Gastrocnemius medialis (tissue), 4 donors: ENCODE data around the gene C8B. TPM values are rescaled to one million over a fixed set of nuclear protein-coding genes. Genes with fewer than 3 reads are reported as not detected.

Source experiments
- ATAC-seq, 2 donors: fragments of 150-250 bp; one replicate each; pipeline ENCODE4 v1.9.1; 2016
- DNase-seq, 2 donors: peaks; one replicate each; pipeline ENCODE4 v3.0.0-alpha.2; 2019
- H3K27ac ChIP-seq, 4 donors: fragments of 200-600 bp; sonication (generic); 1 replicate in 1 of 4; 2 replicates in 3 of 4; pipeline ENCODE4 v1.5.1; 2016 to 2018; ENCODE audit warnings: mild to moderate bottlenecking in 2 of 4, moderate library complexity in 1 of 4
- H3K27me3 ChIP-seq, 3 donors: fragments of 200-600 bp; sonication (generic) in 2 of 3; 1 replicate in 1 of 3; 2 replicates in 2 of 3; pipeline versions ENCODE4 v1.5.1 to v1.6.0; 2016 to 2019; ENCODE audit warnings: mild to moderate bottlenecking in 1 of 3, moderate library complexity in 1 of 3
- H3K36me3 ChIP-seq, 2 donors: fragments of 200-600 bp; sonication (generic) in 1 of 2; one replicate each; pipeline ENCODE4 v1.5.1; 2017 to 2018
- H3K4me1 ChIP-seq, 2 donors: fragments of 200-600 bp; sonication (generic) in 1 of 2; one replicate each; pipeline ENCODE4 v1.5.1; 2016 to 2017; ENCODE audit warnings: mild to moderate bottlenecking in 2 of 2
- H3K4me3 ChIP-seq, 4 donors: fragments of 200-600 bp; sonication (generic) in 3 of 4; 1 replicate in 1 of 4; 2 replicates in 3 of 4; pipeline ENCODE4 v1.5.1; 2016 to 2019; ENCODE audit warnings: mild to moderate bottlenecking in 2 of 4
- H3K9me3 ChIP-seq, 3 donors: fragments of 200-600 bp; sonication (generic) in 2 of 3; 1 replicate in 1 of 3; 2 replicates in 2 of 3; pipeline ENCODE4 v1.5.1; 2016 to 2019
- POLR2A ChIP-seq, 2 donors: fragments of 450-650 bp; IDR thresholded peaks; one replicate each; pipeline ENCODE4 v1.6.1; 2017; ENCODE audit warnings: antibody characterized with exemption in 2 of 2, mild to moderate bottlenecking in 2 of 2, moderate library complexity in 2 of 2
- in situ Hi-C, 4 donors: fragments of 200-750 bp; cut with MboI; loops; one replicate each; pipeline versions ENCODE4 v1.15.0 to v1.8.0; 2017; ENCODE audit warnings: low sequenced_read_pairs in 4 of 4
- intact Hi-C: fragments of 100-400 bp; cut with DNase I; formaldehyde crosslinking; loops from one replicate; pipeline ENCODE4 v1.15.1; 2023; ENCODE audit warnings: low total_unique reads
- total RNA-seq, 4 donors: library from RNA; depleted of rRNA; stranded (reverse); fragments of >200 nt; gene quantifications; one replicate each; pipeline versions ENCODE4 v1.1.0 to v1.2.3, GENCODE V29; 2016
- TF ChIP-seq, protein P1 (sequence below), 5 experiments: fragments of 450-650 bp in 3 of 5; fragments of 200-600 bp in 2 of 5; sonication (generic) in 2 of 5; IDR thresholded peaks in 4 of 5; conservative IDR thresholded peaks in 1 of 5; 1 replicate in 4 of 5; 2 replicates in 1 of 5; pipeline ENCODE4 v1.5.1; 2016 to 2019; ENCODE audit warnings: antibody characterized with exemption in 5 of 5, mild to moderate bottlenecking in 3 of 5, moderate library complexity in 3 of 5

C8B gene
- total RNA-seq, 4 donors from 2014 or later = 0.68 to 1.5 TPM; not detected in 2

DNA sequence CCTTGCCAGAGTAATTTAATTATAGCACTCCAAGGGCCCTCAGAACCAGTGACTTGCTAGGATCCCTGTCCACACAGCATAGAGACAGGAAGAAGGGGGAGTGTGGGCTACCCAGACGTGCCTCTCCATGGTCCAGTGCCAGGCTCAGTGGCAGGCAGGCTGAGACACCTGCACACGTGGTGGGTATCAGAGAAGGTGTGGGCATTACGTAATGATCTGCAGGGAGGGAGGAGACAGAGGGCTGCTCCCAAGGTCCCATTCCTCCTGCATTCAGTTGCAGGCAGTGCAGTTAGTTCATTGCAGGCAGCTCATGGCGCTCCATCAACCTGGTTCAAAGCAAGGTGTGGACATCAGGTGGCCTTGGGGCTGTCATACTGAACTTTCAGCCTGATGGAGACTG lies 49.9 kb downstream of the C8B start:
- Histone ChIP-seq H3K9me3 (no peaks in the 10 kb centered on the region), H3K4me1 (no peaks in the 10 kb centered on the region), H3K27me3 (no peaks in the 10 kb centered on the region), H3K36me3 (no peaks in the 10 kb centered on the region), H3K4me3 (no peak overlapping the region), H3K27ac (no peak overlapping the region)
- intact Hi-C loops (no loop called here), in situ Hi-C loops (no loop called here)
- no peak for TF ChIP-seq POLR2A (IDR thresholded peaks at IDR 0.05)
- ATAC-seq = no peak
- no peak for DNase-seq

DNA sequence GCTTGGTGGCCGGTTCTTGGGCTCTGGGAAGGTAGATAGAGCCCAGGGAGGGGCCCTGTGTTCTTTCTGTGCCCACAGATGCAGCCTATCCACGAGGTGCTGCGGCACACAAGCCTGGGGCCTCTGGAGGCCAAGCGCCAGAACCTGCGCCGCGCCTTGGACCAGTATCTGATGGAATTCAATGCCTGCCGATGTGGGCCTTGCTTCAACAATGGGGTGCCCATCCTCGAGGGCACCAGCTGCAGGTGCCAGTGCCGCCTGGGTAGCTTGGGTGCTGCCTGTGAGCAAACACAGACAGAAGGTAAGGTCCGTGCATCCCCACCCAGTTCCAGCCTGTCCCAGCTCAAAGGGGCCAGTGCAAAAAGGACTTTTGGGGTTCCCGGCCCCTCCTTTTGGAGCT lies 53.5 kb downstream of the C8B start:
- Histone ChIP-seq H3K36me3 (no peaks in the 10 kb centered on the region), H3K4me3 (no peak overlapping the region), H3K4me1 (no peaks in the 10 kb centered on the region), H3K27ac (no peak overlapping the region), H3K9me3 (no peaks in the 10 kb centered on the region), H3K27me3 (no peaks in the 10 kb centered on the region)
- in situ Hi-C loops (no loop called here), intact Hi-C loops (no loop called here)
- TF ChIP-seq, protein P1, sequence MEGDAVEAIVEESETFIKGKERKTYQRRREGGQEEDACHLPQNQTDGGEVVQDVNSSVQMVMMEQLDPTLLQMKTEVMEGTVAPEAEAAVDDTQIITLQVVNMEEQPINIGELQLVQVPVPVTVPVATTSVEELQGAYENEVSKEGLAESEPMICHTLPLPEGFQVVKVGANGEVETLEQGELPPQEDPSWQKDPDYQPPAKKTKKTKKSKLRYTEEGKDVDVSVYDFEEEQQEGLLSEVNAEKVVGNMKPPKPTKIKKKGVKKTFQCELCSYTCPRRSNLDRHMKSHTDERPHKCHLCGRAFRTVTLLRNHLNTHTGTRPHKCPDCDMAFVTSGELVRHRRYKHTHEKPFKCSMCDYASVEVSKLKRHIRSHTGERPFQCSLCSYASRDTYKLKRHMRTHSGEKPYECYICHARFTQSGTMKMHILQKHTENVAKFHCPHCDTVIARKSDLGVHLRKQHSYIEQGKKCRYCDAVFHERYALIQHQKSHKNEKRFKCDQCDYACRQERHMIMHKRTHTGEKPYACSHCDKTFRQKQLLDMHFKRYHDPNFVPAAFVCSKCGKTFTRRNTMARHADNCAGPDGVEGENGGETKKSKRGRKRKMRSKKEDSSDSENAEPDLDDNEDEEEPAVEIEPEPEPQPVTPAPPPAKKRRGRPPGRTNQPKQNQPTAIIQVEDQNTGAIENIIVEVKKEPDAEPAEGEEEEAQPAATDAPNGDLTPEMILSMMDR (IDR thresholded peaks at IDR 0.05 in 4 of 5, conservative IDR thresholded peaks at IDR 0.05 in 1 of 5) = no peak
- TF ChIP-seq POLR2A (IDR thresholded peaks at IDR 0.05) = no peak
- DNase-seq (no peak), ATAC-seq (no peak)

DNA sequence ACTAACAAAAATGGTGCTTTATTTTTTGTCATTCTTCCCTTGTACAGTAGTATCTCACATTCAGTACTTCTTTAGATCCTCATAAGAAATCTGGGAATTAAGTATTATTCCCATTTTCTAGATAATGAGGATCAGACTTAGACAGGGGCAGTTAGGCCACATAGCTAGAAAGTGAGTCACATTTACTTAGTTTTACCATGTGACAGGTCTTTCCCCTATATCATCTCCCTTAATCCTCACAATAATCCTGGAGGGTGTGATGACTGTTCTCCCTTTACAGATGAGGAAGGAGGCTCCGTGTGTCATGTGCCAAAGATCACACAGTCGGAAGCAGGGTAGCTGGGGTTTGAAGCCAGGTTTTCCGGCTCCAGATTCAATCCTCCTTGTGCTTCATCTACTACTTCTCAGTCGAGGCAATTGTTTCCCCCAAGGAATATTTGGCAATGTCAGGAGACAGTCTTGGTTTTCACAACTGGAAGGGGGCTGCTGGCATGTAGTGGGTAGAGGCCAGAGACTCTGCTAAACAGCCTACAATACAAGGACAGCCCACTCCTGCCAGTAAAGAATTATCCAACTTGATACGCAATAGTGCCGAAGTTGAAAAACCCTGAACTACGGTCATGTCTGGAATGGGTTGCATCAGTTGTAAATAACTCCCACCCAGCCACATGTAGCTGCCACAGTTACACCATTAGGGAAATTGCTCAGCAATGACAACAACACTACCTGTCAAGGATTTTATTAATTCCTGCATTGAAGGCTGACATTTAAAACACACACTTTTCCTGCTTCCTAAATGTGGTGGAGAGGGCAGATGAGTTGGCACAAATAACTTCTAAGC lies 54.5 kb downstream of the C8B start:
- Histone ChIP-seq H3K4me3 (no peak overlapping the region), H3K4me1 (no peaks in the 10 kb centered on the region), H3K27me3 (no peaks in the 10 kb centered on the region), H3K9me3 (no peaks in the 10 kb centered on the region), H3K36me3 (no peaks in the 10 kb centered on the region), H3K27ac (no peak overlapping the region)
- intact Hi-C loops (no loop called here), in situ Hi-C loops (no loop called here)
- ATAC-seq (no peak), DNase-seq (no peak)
- TF ChIP-seq, protein P1 (IDR thresholded peaks at IDR 0.05 in 4 of 5, conservative IDR thresholded peaks at IDR 0.05 in 1 of 5) = no peak
- no peak for TF ChIP-seq POLR2A (IDR thresholded peaks at IDR 0.05)

DNA sequence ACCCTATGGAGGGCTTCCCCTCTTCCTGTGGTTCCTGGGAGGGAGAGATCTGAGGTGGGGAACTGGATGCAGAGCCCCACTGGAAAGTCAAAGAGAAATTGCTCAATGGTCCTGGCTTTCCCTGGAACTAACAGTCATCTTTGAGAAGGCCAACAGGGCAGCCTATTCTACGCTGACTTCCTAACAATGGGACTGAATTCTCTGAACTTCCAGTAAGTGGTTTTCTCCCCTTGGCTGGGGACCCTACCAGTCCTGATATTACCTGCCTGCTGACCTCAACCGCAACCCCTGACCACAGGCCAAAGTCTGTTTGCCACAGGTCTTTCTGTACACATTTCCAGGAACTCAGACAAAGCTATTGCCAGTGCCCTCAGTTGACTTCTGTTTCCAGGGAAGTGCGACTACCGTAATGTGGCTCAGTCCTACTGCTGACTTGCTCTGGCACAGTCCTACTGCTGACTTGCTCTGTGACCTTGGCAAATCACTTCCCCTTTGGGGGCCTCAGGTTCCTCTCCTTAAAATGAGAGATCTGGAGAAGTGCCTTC lies 55.3 kb downstream of the C8B start:
- ATAC-seq = no peak

DNA sequence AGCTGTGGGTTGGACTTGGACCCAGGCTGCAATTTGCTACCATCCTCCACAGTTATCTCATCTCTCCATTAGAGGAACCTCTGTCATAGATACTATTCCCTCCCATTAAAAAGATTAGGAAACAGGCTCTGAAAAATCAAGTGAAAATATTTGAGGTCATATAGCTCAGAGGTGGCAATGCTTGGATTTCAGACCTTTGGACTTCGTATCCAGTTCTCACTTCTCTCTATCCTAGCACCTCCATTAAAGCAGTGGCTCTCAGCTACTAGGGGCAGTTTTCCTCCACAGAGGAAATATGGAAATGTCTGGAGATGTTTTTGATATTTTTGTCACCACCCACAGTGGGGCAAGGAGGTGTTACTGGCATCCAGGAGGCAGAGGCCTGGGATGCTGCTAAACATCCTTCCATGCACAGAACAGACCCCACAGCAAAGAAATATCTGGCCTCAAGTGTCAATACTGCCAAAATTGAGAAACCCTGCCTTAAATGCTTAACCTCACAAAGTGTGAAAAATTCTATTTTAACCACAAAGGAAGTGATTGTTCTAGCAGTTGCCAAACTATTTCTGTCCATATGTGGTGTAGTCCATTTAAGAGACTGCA lies 57.1 kb downstream of the C8B start:
- DNase-seq (no peak), ATAC-seq (no peak)
- Histone ChIP-seq H3K27me3 (no peaks in the 10 kb centered on the region), H3K4me1 (no peaks in the 10 kb centered on the region), H3K27ac (no peak overlapping the region), H3K9me3 (no peaks in the 10 kb centered on the region), H3K36me3 (no peaks in the 10 kb centered on the region), H3K4me3 (no peak overlapping the region)
- in situ Hi-C loops (no loop called here), intact Hi-C loops (no loop called here)
- TF ChIP-seq POLR2A (IDR thresholded peaks at IDR 0.05) = no peak
- TF ChIP-seq, protein P1 (IDR thresholded peaks at IDR 0.05 in 4 of 5, conservative IDR thresholded peaks at IDR 0.05 in 1 of 5) = no peak

More for the DNA sequence above, 55.3 kb downstream of the C8B start:
- intact Hi-C loops (no loop called here), in situ Hi-C loops (no loop called here)
- Histone ChIP-seq H3K36me3 (no peaks in the 10 kb centered on the region), H3K9me3 (no peaks in the 10 kb centered on the region), H3K4me3 (no peak overlapping the region), H3K4me1 (no peaks in the 10 kb centered on the region), H3K27me3 (no peaks in the 10 kb centered on the region), H3K27ac (no peak overlapping the region)
- no peak for TF ChIP-seq POLR2A (IDR thresholded peaks at IDR 0.05)
- TF ChIP-seq, protein P1 (IDR thresholded peaks at IDR 0.05 in 4 of 5, conservative IDR thresholded peaks at IDR 0.05 in 1 of 5) = no peak
- no peak for DNase-seq
